ENCODE results near the gene USP44. TPM values are rescaled to one million over a fixed set of nuclear protein-coding genes. Genes with fewer than 3 reads are reported as not detected.

The USP44 gene
- polyA plus RNA-seq, 1 donor = 0.93 TPM

GRCh38 chr12:95513599-95513998 is 37.7 kb downstream of the USP44 start:
- 100% methylated on average over 1 of the region's 5 CpGs for WGBS (ENCODE audit: insufficient coverage, low lambda C conversion rate)
- DNase-seq = no peak
- no peak overlapping the region for H3K27ac ChIP-seq (ENCODE audit: low read length)

GRCh38 chr12:95511977-95512376 is 39.3 kb downstream of the USP44 start:
- H3K4me3 ChIP-seq (ENCODE audit: low read length) = no peak overlapping the region
- DNase-seq = no peak
- peaks cover 58% of the 10 kb centered on the region for H3K36me3 ChIP-seq (ENCODE audit: control insufficient read depth, insufficient read depth, low read length)
- no peak overlapping the region for H3K27ac ChIP-seq (ENCODE audit: low read length)
- H3K27me3 ChIP-seq (ENCODE audit: control insufficient read depth, insufficient read depth, low read length) = no peaks in the 10 kb centered on the region
- WGBS (ENCODE audit: insufficient coverage, low lambda C conversion rate) = no CpG with 5 or more reads among the region's 1 CpG
- H3K9me3 ChIP-seq (ENCODE audit: control insufficient read depth, low read depth, low read length) = no peaks in the 10 kb centered on the region
- no peaks in the 10 kb centered on the region for H3K4me1 ChIP-seq (ENCODE audit: control insufficient read depth, insufficient read depth, low read length)

More at GRCh38 chr12:95513599-95513998, 37.7 kb downstream of the USP44 start:
- Histone ChIP-seq H3K36me3 (ENCODE audit: control insufficient read depth, insufficient read depth, low read length) (peaks cover 44% of the 10 kb centered on the region), H3K4me1 (ENCODE audit: control insufficient read depth, insufficient read depth, low read length) (no peaks in the 10 kb centered on the region), H3K9me3 (ENCODE audit: control insufficient read depth, low read depth, low read length) (no peaks in the 10 kb centered on the region), H3K4me3 (ENCODE audit: low read length) (no peak overlapping the region), H3K27me3 (ENCODE audit: control insufficient read depth, insufficient read depth, low read length) (no peaks in the 10 kb centered on the region)

- no peak overlapping the region for H3K27ac ChIP-seq (ENCODE audit: low read length)
- no CpG with 5 or more reads among the region's 3 CpGs for WGBS (ENCODE audit: insufficient coverage, low lambda C conversion rate)
- no peaks in the 10 kb centered on the region for H3K9me3 ChIP-seq (ENCODE audit: control insufficient read depth, low read depth, low read length)
- peaks cover 77% of the 10 kb centered on the region for H3K36me3 ChIP-seq (ENCODE audit: control insufficient read depth, insufficient read depth, low read length)
- no peaks in the 10 kb centered on the region for H3K4me1 ChIP-seq (ENCODE audit: control insufficient read depth, insufficient read depth, low read length)
- H3K4me3 ChIP-seq (ENCODE audit: low read length) = no peak overlapping the region
- H3K27me3 ChIP-seq (ENCODE audit: control insufficient read depth, insufficient read depth, low read length) = no peaks in the 10 kb centered on the region
- no peak for DNase-seq
These were observed 42.0 kb downstream of the USP44 start for GRCh38 chr12:95509300-95509699.

GRCh38 chr12:95506707-95507523 is 44.4 kb downstream of the USP44 start:
- H3K36me3 ChIP-seq (ENCODE audit: control insufficient read depth, insufficient read depth, low read length) = peaks cover 74% of the 10 kb centered on the region
- 70% methylated on average over 2 of the region's 10 CpGs for WGBS (ENCODE audit: insufficient coverage, low lambda C conversion rate)
- H3K27ac ChIP-seq (ENCODE audit: low read length) = no peak overlapping the region

GRCh38 chr12:95505039-95505438 is 46.2 kb downstream of the USP44 start:
- H3K27ac ChIP-seq (ENCODE audit: low read length) = no peak overlapping the region

More at GRCh38 chr12:95506707-95507523, 44.4 kb downstream of the USP44 start:
- Histone ChIP-seq H3K9me3 (ENCODE audit: control insufficient read depth, low read depth, low read length) (no peaks in the 10 kb centered on the region), H3K27me3 (ENCODE audit: control insufficient read depth, insufficient read depth, low read length) (no peaks in the 10 kb centered on the region), H3K4me1 (ENCODE audit: control insufficient read depth, insufficient read depth, low read length) (no peaks in the 10 kb centered on the region), H3K4me3 (ENCODE audit: low read length) (no peak overlapping the region)
- no peak for DNase-seq

GRCh38 chr12:95504140-95504539 is 47.1 kb downstream of the USP44 start:
- peaks cover 80% of the 10 kb centered on the region for H3K36me3 ChIP-seq (ENCODE audit: control insufficient read depth, insufficient read depth, low read length)
- peaks cover 1% of the 10 kb centered on the region for H3K9me3 ChIP-seq (ENCODE audit: control insufficient read depth, low read depth, low read length)
- no peak overlapping the region for H3K4me3 ChIP-seq (ENCODE audit: low read length)
- no CpG with 5 or more reads among the region's 4 CpGs for WGBS (ENCODE audit: insufficient coverage, low lambda C conversion rate)
- H3K27me3 ChIP-seq (ENCODE audit: control insufficient read depth, insufficient read depth, low read length) = no peaks in the 10 kb centered on the region
- no peak for DNase-seq
- no peak overlapping the region for H3K27ac ChIP-seq (ENCODE audit: low read length)
- no peaks in the 10 kb centered on the region for H3K4me1 ChIP-seq (ENCODE audit: control insufficient read depth, insufficient read depth, low read length)

More at GRCh38 chr12:95505039-95505438, 46.2 kb downstream of the USP44 start:
- 100% methylated on average over 2 of the region's 5 CpGs for WGBS (ENCODE audit: insufficient coverage, low lambda C conversion rate)
- Histone ChIP-seq H3K9me3 (ENCODE audit: control insufficient read depth, low read depth, low read length) (no peaks in the 10 kb centered on the region), H3K4me1 (ENCODE audit: control insufficient read depth, insufficient read depth, low read length) (no peaks in the 10 kb centered on the region), H3K4me3 (ENCODE audit: low read length) (no peak overlapping the region), H3K27me3 (ENCODE audit: control insufficient read depth, insufficient read depth, low read length) (no peaks in the 10 kb centered on the region), H3K36me3 (ENCODE audit: control insufficient read depth, insufficient read depth, low read length) (peaks cover 74% of the 10 kb centered on the region)
- DNase-seq = no peak

- no peak overlapping the region for H3K4me3 ChIP-seq (ENCODE audit: low read length)
- H3K9me3 ChIP-seq (ENCODE audit: control insufficient read depth, low read depth, low read length) = peaks cover 7% of the 10 kb centered on the region
- H3K27me3 ChIP-seq (ENCODE audit: control insufficient read depth, insufficient read depth, low read length) = no peaks in the 10 kb centered on the region
- WGBS (ENCODE audit: insufficient coverage, low lambda C conversion rate) = 100% methylated on average over 1 of the region's 2 CpGs
- peaks cover 76% of the 10 kb centered on the region for H3K36me3 ChIP-seq (ENCODE audit: control insufficient read depth, insufficient read depth, low read length)
- no peaks in the 10 kb centered on the region for H3K4me1 ChIP-seq (ENCODE audit: control insufficient read depth, insufficient read depth, low read length)
- no peak for DNase-seq
- no peak overlapping the region for H3K27ac ChIP-seq (ENCODE audit: low read length)
These were observed 51.5 kb downstream of the USP44 start for GRCh38 chr12:95499772-95500171.

GRCh38 chr12:95498968-95499367 is 52.3 kb downstream of the USP44 start:
- Histone ChIP-seq H3K36me3 (ENCODE audit: control insufficient read depth, insufficient read depth, low read length) (peaks cover 71% of the 10 kb centered on the region), H3K9me3 (ENCODE audit: control insufficient read depth, low read depth, low read length) (peaks cover 7% of the 10 kb centered on the region), H3K27me3 (ENCODE audit: control insufficient read depth, insufficient read depth, low read length) (no peaks in the 10 kb centered on the region), H3K4me3 (ENCODE audit: low read length) (no peak overlapping the region), H3K4me1 (ENCODE audit: control insufficient read depth, insufficient read depth, low read length) (no peaks in the 10 kb centered on the region), H3K27ac (ENCODE audit: low read length) (no peak overlapping the region)
- no CpG with 5 or more reads among the region's 5 CpGs for WGBS (ENCODE audit: insufficient coverage, low lambda C conversion rate)
- no peak for DNase-seq

- WGBS (ENCODE audit: insufficient coverage, low lambda C conversion rate) = no CpG with 5 or more reads among the region's 4 CpGs
- no peaks in the 10 kb centered on the region for H3K4me1 ChIP-seq (ENCODE audit: control insufficient read depth, insufficient read depth, low read length)
- H3K36me3 ChIP-seq (ENCODE audit: control insufficient read depth, insufficient read depth, low read length) = peaks cover 66% of the 10 kb centered on the region
- no peak overlapping the region for H3K27ac ChIP-seq (ENCODE audit: low read length)
- DNase-seq = no peak
- H3K9me3 ChIP-seq (ENCODE audit: control insufficient read depth, low read depth, low read length) = peaks cover 7% of the 10 kb centered on the region
- H3K4me3 ChIP-seq (ENCODE audit: low read length) = no peak overlapping the region
- H3K27me3 ChIP-seq (ENCODE audit: control insufficient read depth, insufficient read depth, low read length) = no peaks in the 10 kb centered on the region
These were observed 54.2 kb downstream of the USP44 start for GRCh38 chr12:95497031-95497430.

GRCh38 chr12:95495433-95495832 is 55.8 kb downstream of the USP44 start:
- H3K27me3 ChIP-seq (ENCODE audit: control insufficient read depth, insufficient read depth, low read length) = no peaks in the 10 kb centered on the region
- H3K4me1 ChIP-seq (ENCODE audit: control insufficient read depth, insufficient read depth, low read length) = no peaks in the 10 kb centered on the region
- H3K9me3 ChIP-seq (ENCODE audit: control insufficient read depth, low read depth, low read length) = peaks cover 7% of the 10 kb centered on the region
- H3K36me3 ChIP-seq (ENCODE audit: control insufficient read depth, insufficient read depth, low read length) = peaks cover 63% of the 10 kb centered on the region
- no peak for DNase-seq
- WGBS (ENCODE audit: insufficient coverage, low lambda C conversion rate) = no CpG with 5 or more reads among the region's 1 CpG
- no peak overlapping the region for H3K4me3 ChIP-seq (ENCODE audit: low read length)
- H3K27ac ChIP-seq (ENCODE audit: low read length) = no peak overlapping the region

- peaks cover 7% of the 10 kb centered on the region for H3K9me3 ChIP-seq (ENCODE audit: control insufficient read depth, low read depth, low read length)
- H3K27ac ChIP-seq (ENCODE audit: low read length) = no peak overlapping the region
- H3K4me1 ChIP-seq (ENCODE audit: control insufficient read depth, insufficient read depth, low read length) = no peaks in the 10 kb centered on the region
- DNase-seq = peak in 1 of 2 donors; percentile 18
- 83% methylated on average over 1 of the region's 2 CpGs for WGBS (ENCODE audit: insufficient coverage, low lambda C conversion rate)
- no peak overlapping the region for H3K4me3 ChIP-seq (ENCODE audit: low read length)
- peaks cover 63% of the 10 kb centered on the region for H3K36me3 ChIP-seq (ENCODE audit: control insufficient read depth, insufficient read depth, low read length)
- H3K27me3 ChIP-seq (ENCODE audit: control insufficient read depth, insufficient read depth, low read length) = no peaks in the 10 kb centered on the region
These were observed 56.4 kb downstream of the USP44 start for GRCh38 chr12:95494888-95495287.

Data from large intestine (tissue), 3 donors.